ENCODE measurements around the gene SLC25A33. TPM values are rescaled to one million over a fixed set of nuclear protein-coding genes. Genes with fewer than 3 reads are reported as not detected.

The SLC25A33 gene
- total RNA-seq, 1 experiment from 2014 or later: 42.2 TPM

GRCh38 chr1:9595156-9595967 lies 56.1 kb downstream of the SLC25A33 start:
- in situ Hi-C loops (cut with HindIII; ENCODE audit: low sequenced_read_pairs): no loop called here
- no peak for DNase-seq (ENCODE audit: low spot score)

- DNase-seq (ENCODE audit: low spot score): no peak
- in situ Hi-C loops (cut with HindIII; ENCODE audit: low sequenced_read_pairs): no loop called here
Measured at GRCh38 chr1:9595968-9596340, 56.7 kb downstream of the SLC25A33 start.

GRCh38 chr1:9596415-9597123 lies 57.3 kb downstream of the SLC25A33 start:
- no peak for DNase-seq (ENCODE audit: low spot score)
- in situ Hi-C loops (cut with HindIII; ENCODE audit: low sequenced_read_pairs): no loop called here

- DNase-seq (ENCODE audit: low spot score): no peak
- in situ Hi-C loops (cut with HindIII; ENCODE audit: low sequenced_read_pairs): no loop called here
Measured at GRCh38 chr1:9597361-9598315, 58.4 kb downstream of the SLC25A33 start.

- in situ Hi-C loops (cut with HindIII; ENCODE audit: low sequenced_read_pairs): no loop called here
- DNase-seq (ENCODE audit: low spot score): no peak
Measured at GRCh38 chr1:9598316-9598700, 59.0 kb downstream of the SLC25A33 start.

GRCh38 chr1:9599741-9600140 lies 60.5 kb downstream of the SLC25A33 start:
- in situ Hi-C loops (cut with HindIII; ENCODE audit: low sequenced_read_pairs): no loop called here
- DNase-seq (ENCODE audit: low spot score): no peak

GRCh38 chr1:9600861-9601834 lies 61.9 kb downstream of the SLC25A33 start:
- DNase-seq (ENCODE audit: low spot score): no peak
- in situ Hi-C loops (cut with HindIII; ENCODE audit: low sequenced_read_pairs): no loop called here

- DNase-seq (ENCODE audit: low spot score): no peak
- in situ Hi-C loops (cut with HindIII; ENCODE audit: low sequenced_read_pairs): no loop called here
Measured at GRCh38 chr1:9601942-9602793, 62.9 kb downstream of the SLC25A33 start.

GRCh38 chr1:9602794-9603167 lies 63.5 kb downstream of the SLC25A33 start:
- in situ Hi-C loops (cut with HindIII; ENCODE audit: low sequenced_read_pairs): no loop called here
- DNase-seq (ENCODE audit: low spot score): no peak

GRCh38 chr1:9603307-9603706 lies 64.0 kb downstream of the SLC25A33 start:
- DNase-seq (ENCODE audit: low spot score): no peak
- in situ Hi-C loops (cut with HindIII; ENCODE audit: low sequenced_read_pairs): no loop called here

- no peak for DNase-seq (ENCODE audit: low spot score)
- in situ Hi-C loops (cut with HindIII; ENCODE audit: low sequenced_read_pairs): no loop called here
Measured at GRCh38 chr1:9603766-9604753, 64.8 kb downstream of the SLC25A33 start.

- in situ Hi-C loops (cut with HindIII; ENCODE audit: low sequenced_read_pairs): no loop called here
Measured at GRCh38 chr1:9604836-9605235, 65.6 kb downstream of the SLC25A33 start.

GRCh38 chr1:9605946-9606455 lies 66.7 kb downstream of the SLC25A33 start:
- no peak for DNase-seq (ENCODE audit: low spot score)
- in situ Hi-C loops (cut with HindIII; ENCODE audit: low sequenced_read_pairs): no loop called here

More at GRCh38 chr1:9604836-9605235, 65.6 kb downstream of the SLC25A33 start:
- DNase-seq (ENCODE audit: low spot score): no peak

GRCh38 chr1:9606458-9606857 lies 67.2 kb downstream of the SLC25A33 start:
- no peak for DNase-seq (ENCODE audit: low spot score)
- in situ Hi-C loops (cut with HindIII; ENCODE audit: low sequenced_read_pairs): no loop called here

- in situ Hi-C loops (cut with HindIII; ENCODE audit: low sequenced_read_pairs): no loop called here
Measured at GRCh38 chr1:9606948-9607347, 67.7 kb downstream of the SLC25A33 start.

GRCh38 chr1:9607352-9607751 lies 68.1 kb downstream of the SLC25A33 start:
- no peak for DNase-seq (ENCODE audit: low spot score)
- in situ Hi-C loops (cut with HindIII; ENCODE audit: low sequenced_read_pairs): no loop called here

More at GRCh38 chr1:9606948-9607347, 67.7 kb downstream of the SLC25A33 start:
- peak; percentile 90 for DNase-seq (ENCODE audit: low spot score)
